GF-D8 (cell line): ENCODE measurements around the gene RIPOR2.
"Not testable (repeated sequence)": the region's sequence is repeated elsewhere in the genome, so short reads cannot be mapped to it uniquely, and the experiment has no call there.

Source experiments
- DNase-seq: peaks from one replicate; lab custom pipeline; 2025; lab: John Stamatoyannopoulos, UW

The RIPOR2 gene

GRCh38 chr6:24903681-24904080, 32.1 kb downstream of the RIPOR2 start:
- no peak for DNase-seq

DNA sequence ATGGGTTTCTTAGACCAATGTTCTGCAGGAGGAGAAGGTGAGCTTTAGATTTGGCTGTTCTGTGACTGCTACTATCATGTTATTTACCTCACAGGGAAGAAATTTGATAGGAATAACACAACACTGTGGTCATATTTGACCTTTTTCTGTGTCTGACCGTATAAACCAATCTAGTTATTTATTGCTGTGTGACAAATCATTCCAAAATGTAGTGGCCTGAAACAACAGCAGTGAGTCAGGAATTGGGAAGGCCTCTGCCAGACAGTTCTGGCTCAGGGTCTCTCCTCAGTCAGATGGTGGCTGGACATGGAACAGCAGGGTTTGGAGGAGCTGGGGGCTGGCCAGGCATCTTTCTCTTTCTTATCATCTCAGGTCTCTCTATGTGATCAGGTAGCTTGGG, 33.0 kb downstream of the RIPOR2 start:
- no peak for DNase-seq

- no peak for DNase-seq
Measured at GRCh38 chr6:24901698-24902328, 33.9 kb downstream of the RIPOR2 start.

DNA sequence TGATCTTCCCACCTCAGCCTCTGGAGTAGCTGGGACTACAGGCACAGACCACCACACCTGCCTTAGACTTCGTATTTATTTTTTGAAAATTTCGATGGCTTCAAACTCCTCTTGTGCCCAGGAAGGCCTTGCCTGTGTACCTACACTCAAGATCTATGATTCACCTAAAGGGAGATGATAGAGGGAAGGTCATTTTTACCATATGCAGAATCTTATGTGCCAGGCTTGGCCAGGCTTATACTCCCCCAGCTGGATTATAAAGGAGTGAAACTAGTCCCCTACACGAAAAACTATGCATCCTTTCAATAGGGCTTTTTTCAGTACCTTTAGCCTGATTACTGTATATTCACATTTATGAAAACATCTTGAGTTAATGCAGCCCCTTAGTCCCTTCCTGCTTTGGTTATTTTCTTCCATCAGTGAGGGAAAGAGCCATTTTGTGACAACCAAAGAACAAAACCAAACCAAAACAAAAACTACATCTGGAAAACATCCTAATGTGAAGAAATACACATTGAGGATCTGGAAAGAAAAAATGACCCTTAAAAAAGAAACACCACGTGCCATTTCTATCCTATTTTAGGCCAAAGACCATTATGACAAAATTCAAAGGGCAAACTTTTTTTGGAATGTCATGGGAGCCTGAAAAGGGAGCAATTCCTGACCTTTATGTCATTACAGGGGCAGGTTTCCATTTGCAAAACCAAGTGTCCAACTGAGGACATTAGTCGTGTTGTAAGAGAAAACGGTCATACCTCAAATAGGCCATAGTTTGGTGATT, 34.7 kb downstream of the RIPOR2 start:
- no peak for DNase-seq

DNA sequence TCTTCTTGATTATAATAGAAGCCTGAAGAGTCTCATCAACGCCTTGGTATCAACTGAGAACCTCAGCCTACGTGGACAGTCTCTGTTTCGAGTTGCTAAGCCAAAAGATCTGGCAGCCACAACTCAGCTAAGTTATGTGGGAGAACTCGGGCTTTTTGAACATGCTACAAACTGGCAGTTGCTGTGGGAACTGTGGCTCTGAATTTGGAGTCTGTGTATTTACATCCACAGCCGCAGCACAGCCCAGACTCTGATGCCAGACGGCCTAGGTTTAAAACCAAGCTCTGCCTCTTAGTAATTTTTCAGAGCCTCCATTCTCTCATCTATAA, 35.8 kb downstream of the RIPOR2 start:
- DNase-seq, result no peak

- no peak for DNase-seq
Measured at GRCh38 chr6:24899136-24899996, 36.4 kb downstream of the RIPOR2 start.

DNA sequence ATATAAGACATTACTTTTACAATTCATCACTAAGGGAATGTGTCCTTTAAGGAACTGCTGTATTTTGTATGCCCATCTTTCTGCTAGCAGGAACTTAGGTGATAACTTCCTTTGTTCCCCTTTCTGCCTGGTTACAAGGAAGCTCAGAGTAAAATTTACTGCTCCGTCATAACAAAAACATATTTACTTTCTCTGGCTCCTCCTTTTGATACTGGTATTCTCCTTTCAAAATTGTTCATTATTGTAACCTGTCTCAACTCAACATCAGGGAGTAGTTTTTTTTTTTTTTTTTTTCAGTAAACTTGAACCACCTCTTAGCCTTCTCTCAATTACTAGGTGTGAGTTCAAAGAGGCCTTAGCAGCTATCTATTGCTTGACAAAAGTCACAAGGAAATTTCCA, 37.1 kb downstream of the RIPOR2 start:
- no peak for DNase-seq

GRCh38 chr6:24897186-24897585, 38.6 kb downstream of the RIPOR2 start:
- DNase-seq, result no peak

GRCh38 chr6:24893342-24893850, 42.4 kb downstream of the RIPOR2 start:
- no peak for DNase-seq

DNA sequence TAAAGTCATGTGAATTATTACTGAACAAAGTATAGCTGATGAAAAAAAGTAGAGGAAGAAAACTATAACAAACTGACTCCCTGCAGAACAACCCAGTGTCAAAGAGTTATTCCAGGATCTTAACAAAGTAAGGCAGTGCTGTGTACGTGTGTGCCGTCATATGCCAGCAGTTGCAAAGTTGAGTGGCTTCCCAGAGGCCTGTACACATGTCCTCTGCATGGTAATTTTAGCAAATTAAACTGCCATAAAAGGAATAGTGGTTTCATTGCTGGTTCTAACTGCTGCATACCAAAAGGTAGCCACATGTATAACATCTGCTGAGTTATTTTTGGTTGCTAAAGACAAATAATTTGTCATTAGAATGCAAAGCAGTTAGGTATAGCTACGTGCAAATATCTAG, 44.8 kb downstream of the RIPOR2 start:
- DNase-seq, result no peak

DNA sequence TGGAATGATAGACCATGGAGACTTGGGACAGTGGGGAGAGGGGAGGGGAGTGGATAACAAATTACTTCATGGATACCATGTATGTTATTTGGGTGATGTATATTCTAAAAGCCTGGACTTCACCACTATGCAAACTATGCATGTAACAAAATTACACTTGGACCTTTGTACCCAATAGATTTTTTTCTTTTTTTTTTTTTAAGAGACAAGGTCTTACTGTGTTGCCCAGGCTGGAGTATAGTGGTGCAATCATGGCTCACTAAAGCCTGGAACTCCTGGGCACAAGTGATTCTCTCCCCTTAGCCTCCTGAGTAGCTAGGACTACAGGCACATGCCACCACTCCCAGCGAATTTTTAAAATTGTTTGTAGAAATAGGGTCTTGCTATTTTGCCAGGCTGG, 45.3 kb downstream of the RIPOR2 start:
- no peak for DNase-seq

DNA sequence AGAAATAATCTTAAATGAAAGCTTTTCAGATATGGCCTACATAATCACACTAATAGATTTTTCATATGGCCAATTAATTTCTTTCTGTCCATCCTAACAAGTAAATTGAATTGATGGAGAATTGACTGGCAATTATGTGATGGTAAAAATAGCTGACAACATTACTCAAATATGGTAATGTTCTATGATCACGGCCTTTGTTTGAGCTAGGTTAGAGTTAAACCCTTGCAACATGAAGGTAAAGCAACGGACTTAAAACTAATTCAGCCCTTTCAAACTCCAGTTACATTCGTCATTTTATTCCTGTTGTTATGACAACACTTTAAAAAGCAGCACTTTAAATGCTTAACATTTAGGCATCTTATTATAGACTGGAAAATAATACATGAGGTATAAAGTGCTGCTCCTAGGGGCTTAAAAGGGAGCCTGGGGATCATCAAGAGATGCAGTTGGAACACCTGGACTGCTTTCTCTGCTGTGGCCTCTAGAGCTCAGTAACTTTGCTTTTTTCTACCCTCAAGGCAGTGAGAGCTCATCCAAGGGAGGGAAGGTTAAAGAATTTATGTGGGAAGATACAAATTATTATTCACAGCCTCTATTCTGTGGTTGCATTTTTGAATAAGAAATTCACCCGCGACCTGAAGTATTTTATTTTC, 46.9 kb downstream of the RIPOR2 start:
- no peak for DNase-seq

- DNase-seq, result no peak
Measured at GRCh38 chr6:24887545-24888140, 48.1 kb downstream of the RIPOR2 start.

DNA sequence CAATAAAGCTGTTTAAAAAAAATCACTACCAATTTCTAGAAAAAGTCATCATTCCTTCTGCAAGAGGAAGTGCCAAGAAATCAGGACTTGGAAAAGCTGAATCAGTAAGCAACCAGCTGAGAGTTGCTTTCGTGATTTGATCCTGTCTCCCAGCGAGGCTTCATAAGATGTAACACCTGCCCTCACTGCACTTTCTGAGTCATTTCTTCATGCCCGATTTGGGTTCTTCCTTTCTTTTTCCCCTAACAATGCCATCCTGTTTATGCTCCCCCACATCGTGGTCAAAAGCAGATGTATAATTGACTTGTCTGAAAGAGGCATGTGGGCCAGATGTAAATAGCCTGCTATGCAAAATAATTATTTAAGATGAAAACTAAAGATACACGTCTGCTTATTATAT, 52.1 kb downstream of the RIPOR2 start:
- no peak for DNase-seq

DNA sequence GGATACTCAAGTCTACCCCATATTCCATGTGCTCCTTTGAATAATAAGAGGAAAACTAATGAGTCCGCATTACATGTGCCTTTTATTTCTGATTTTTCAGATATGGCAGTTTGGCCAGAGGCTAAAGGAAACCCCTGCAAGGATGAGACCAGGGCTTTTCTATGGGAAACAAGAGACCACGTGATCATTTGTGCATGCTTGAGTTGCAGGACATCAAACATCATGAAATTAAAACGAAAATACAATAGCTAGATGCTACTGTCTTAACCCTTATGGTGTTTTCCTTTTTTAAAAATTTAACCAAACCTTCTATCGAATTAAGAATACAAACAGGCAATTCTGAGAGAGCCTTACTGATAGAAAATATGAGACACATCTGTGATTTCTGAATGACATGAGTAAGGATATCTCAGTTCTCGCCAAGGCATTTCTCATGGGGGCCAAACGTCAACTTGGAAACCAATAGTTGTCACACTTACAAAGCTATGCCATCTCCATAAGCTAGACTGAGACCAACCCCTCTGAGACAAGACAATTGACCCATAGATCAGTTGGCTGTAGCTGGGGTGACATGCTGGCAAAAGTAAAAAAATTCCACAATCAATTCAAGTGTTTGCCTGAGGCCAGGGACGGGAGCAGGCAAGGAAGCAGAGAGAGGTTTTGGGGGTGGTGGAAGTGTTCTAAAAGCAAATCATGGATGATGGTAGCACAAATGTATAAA, 52.8 kb downstream of the RIPOR2 start:
- no peak for DNase-seq

DNA sequence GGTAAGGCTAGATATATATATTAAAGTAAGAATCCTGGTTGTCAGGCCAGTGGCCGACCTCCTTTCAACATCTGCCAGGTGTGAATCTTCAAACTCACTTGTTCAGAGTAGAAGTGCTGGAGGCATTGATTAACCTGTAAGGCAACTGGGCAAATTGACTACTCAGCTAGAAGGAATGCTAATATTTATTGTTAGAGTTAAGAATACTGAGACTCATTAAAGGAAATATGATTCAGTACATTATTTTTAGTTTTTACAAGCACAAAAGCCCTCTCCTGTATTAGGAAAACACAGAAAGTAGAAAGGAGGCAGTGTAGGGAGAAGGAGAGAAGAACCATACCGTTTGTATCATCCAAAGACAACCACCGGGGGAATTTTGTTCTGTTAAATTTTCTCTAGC, 53.5 kb downstream of the RIPOR2 start:
- DNase-seq, result no peak

DNA sequence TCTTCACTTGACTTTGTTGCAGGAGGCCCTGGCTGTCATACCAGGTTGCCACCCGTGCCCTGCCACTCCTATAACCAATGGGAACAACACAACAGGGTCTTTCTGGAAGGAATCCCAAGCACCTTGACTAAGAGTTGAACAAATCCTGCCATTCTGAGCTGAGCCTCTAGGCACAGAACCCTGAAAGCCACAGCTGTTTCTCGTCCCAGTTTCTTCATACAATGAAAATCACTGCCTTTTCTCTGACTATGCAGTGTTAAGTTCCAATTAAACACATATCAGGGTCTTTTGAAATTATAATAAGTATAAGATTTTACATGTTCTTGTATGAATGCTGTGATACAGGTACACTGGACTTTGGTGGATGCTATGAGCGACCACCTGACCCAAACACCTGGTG, 54.4 kb downstream of the RIPOR2 start:
- no peak for DNase-seq

DNA sequence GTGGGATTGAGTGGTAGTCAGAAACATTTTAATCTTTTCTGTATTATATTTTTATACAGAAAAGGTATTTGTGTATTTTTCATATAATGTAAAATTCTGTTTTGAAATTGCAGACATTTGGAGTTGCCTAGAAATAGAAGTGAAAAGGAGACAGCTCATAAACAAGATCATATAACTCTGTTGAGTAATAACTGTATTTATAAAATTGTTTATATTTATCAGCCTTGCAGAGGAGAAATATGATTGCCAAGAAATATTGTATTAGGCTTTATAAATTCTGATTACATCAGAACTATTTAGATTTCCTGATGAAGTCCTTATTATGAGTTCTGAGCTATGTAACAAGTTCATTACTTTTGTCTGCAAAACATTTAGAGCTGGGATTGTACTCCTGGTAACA, 55.3 kb downstream of the RIPOR2 start:
- DNase-seq, result no peak

- DNase-seq, result no peak
Measured at GRCh38 chr6:24879351-24879750, 56.4 kb downstream of the RIPOR2 start.

- not testable (repeated sequence) for DNase-seq
Measured at GRCh38 chr6:24877747-24878146, 58.0 kb downstream of the RIPOR2 start.
